SK-N-SH (cell line): ENCODE measurements around the gene HRK.

ENCODE experiments used
- NFIC ChIP-seq: IDR thresholded peaks from 2 replicates; pipeline ENCODE4 v1.4.0; 2012; ENCODE audit warnings: borderline replicate concordance
- POLR2AphosphoS5 ChIP-seq: IDR thresholded peaks from 2 replicates; pipeline ENCODE4 v1.6.1; 2012; ENCODE audit warnings: low read depth, low read length
- REST ChIP-seq: IDR thresholded peaks from 2 replicates; pipeline ENCODE4 v1.6.1; 2012; ENCODE audit warnings: mild to moderate bottlenecking, low read depth, low read length, moderate library complexity
- RFX5 ChIP-seq: IDR thresholded peaks from 2 replicates; pipeline ENCODE4 v1.6.1; 2012; ENCODE audit warnings: mild to moderate bottlenecking, improper control_type of control experiment, low read length
- TF ChIP-seq, protein P1 (sequence below): fragments of 200-600 bp; sonication (generic); IDR thresholded peaks from 2 replicates; pipeline ENCODE4 v1.6.1; 2017; ENCODE audit warnings: antibody characterized with exemption, mild to moderate bottlenecking, moderate library complexity

DNA sequence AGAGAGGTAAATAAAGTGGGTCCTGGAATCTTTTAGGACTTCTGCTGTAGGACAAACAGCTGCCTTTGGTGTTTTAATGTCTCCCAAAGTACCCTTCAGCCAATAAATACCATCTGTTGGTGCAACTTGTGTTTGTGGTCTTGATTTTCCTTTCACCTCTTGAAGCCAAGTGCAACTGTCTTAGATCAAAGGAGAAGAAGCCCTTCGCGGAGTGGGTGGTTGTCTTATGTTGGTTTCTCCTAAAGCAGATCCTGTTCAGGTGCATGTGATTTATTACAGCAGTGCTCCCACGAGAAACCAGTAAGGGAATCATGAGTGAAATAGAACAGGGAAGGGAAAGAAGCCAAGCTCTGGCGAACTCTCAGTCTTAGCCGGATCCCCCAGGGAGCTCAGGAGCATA is 27.7 kb downstream of the HRK start:
- TF ChIP-seq REST (no peak), RFX5 (no peak), POLR2AphosphoS5 (no peak), NFIC (no peak)
- TF ChIP-seq, protein P1, sequence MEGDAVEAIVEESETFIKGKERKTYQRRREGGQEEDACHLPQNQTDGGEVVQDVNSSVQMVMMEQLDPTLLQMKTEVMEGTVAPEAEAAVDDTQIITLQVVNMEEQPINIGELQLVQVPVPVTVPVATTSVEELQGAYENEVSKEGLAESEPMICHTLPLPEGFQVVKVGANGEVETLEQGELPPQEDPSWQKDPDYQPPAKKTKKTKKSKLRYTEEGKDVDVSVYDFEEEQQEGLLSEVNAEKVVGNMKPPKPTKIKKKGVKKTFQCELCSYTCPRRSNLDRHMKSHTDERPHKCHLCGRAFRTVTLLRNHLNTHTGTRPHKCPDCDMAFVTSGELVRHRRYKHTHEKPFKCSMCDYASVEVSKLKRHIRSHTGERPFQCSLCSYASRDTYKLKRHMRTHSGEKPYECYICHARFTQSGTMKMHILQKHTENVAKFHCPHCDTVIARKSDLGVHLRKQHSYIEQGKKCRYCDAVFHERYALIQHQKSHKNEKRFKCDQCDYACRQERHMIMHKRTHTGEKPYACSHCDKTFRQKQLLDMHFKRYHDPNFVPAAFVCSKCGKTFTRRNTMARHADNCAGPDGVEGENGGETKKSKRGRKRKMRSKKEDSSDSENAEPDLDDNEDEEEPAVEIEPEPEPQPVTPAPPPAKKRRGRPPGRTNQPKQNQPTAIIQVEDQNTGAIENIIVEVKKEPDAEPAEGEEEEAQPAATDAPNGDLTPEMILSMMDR: no peak
